Smooth muscle cell of the brain vasculature (primary cell): ENCODE results near the gene KXD1.

ENCODE experiments used
- DNase-seq: peaks from one replicate; pipeline ENCODE4 v3.0.0-alpha.2; 2012; ENCODE audit warnings: low read depth, low spot score

The KXD1 gene

DNA sequence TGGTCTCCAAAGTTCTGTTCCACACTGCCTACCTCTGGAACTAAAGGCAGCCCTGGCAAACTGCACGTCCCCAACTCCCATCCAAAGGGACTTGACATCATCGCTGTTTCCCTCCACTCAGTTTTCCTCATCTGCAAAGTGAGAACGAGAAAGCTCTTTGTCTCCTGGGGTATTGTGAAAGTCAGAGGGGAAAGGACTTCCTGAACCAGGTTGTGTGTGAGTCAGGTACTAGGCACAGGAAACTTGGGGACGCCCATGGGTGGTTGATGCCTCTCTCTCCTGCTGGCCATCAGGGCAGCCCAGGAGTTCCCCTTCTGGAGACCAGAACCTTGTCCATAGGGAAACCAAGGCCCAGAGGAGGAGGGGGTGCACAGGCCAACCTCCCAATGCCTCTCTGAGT, 44.2 kb downstream of the KXD1 start:
- no peak for DNase-seq

DNA sequence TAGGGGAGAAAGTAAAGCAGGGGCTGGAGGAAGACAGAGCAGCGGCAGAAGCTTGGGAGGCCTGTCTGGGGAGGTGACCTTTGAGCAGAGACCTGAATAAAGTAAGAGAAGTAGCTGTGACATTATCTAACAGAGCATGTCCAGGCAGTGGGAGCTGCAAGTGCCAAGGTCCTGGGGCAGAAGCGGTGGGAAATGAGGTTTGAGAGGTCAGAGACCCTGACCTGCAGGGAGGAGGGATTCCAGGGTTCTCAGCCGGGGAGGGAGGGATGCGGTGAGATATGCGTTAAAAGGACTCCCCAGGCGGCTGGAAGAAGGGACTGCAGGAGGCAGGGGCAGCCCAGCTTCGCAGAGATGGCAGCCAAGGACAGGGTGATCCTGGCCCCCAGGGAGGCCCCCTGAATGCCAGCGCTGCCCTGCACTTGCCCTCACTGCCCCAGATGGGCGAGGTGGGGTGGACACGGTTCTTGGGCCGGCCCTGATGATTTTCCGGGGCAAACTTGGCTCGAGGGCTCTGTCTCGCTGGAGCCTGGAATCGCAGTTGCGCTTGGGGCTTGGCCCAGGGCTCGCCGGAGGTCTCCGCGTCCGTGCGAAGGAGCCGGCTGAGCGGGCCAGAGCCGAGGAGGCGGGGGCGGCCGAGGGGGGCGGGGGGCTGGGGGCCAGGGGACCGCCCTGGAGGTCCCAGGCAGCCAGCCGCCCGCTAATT, 45.7 kb downstream of the KXD1 start:
- no peak for DNase-seq

- DNase-seq = no peak
These were observed 46.5 kb downstream of the KXD1 start for GRCh38 chr19:18603958-18604819.

DNA sequence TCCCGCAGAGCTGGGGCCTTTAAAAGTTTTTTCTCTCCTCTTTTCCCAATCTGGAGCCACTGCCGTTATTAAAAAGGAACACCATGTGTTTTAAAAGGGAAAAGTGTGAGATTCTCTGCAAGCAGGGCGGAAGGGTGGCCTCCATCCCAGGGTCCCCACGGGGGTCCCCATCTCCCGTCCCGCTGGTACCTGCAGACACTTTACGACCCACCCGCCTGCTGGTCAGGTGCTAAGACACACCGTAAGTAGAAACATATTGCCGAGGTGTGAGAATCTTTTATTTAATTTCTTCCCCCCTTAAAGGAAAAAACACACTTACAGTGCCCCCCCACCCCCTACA, 47.1 kb downstream of the KXD1 start:
- no peak for DNase-seq

DNA sequence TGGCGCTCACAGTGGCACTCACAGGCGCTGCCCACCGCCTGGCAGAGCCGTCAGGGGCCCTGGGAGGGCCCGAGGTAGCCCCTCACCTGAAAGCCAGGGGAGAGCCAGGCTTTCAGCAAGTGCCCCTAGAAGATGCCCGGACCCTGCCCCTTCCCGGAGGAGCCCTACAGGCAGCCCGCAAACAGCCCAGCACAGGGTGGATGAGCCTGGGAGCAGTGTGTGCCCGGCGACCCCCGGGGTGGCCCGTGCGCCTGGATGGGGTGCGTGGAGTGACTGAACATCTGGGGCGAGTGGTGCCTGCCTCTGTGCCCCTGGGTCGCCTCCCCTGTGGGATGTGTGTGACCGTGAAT, 47.5 kb downstream of the KXD1 start:
- no peak for DNase-seq

DNA sequence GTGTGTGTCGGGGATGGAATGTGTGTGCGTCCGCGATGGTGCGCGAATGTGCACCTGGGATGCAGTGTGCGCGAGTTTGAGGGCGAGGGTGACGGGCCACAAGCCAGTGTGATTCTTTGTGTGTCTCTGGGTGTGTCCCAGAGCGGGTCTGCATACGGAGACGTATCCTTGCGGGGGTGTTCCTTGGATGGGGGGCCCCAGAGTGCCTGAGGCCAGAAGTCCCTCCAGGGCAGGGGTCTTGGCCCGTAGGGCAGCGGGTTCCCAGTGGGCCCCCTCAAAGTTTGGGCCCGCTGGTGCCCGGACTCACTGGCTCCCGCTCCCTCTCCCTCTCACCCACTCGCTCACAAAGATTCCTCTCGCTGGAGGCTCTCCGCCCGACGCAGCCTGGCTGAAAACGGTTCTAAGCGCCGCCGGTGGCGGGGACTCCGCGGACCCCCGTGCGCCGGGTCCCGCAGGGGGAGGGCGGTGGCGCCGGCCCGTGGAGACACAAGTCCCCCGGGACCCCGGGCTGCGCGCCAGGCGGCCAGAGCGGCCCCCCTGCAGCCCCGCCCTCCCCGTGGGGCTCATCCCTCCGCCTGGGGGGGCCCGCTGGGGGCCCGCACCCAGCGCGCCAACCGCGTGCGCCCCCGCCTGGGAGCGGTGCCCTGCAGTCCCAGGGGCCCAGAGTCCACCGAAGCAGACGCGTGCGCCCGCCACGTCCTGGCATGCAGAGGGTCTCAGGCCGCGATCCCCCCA, 48.0 kb downstream of the KXD1 start:
- no peak for DNase-seq

GRCh38 chr19:18606281-18607225, 48.9 kb downstream of the KXD1 start, which contains the start of gene CRLF1:
CRLF1 (minus strand) TSS chr19:18606799; CDS start chr19:18606656, 143 bp downstream.
- DNase-seq = no peak

DNA sequence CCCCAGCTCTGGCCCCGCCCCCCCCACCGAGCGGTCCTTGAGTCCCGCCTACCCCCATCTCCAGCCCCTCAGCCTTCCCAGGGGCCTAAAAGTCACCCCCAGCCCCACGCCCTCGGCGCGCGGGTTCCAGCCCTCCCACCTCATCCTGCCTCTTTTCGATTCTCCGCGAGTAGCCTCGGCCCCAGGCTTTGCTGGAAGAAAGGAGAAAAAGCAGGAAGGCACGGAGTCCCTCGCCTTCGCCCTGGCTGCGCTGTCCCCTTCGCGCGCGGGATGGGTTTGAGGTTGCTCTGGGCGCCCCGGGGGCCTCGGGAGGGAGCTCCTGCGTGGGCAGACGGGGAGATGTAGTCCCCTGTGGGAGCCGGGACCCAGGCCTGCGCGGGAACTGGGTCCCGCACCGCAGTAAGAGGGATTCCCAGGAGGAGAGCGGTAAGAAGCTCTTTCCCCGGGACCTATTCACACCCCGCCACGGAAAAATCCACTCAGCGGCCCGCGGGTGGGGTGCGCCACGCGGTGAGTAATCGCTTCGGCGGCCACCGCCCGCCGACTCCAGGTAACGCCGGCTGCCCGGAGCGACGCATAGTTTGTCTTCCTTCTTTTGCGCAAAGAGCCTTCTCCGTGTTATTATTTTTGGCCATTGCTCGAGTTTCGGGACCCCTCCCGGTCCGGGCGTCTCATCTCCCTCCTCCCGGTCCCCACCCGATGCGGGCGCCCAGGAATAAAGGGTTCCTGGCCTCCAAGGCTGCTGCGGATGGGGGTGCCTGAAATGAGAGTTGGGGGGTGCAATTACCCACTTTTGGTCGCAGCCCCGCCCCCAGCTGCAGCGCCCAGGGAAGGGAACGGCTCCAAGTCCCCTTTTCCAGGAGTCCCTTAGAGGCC, 49.8 kb downstream of the KXD1 start:
- no peak for DNase-seq

DNA sequence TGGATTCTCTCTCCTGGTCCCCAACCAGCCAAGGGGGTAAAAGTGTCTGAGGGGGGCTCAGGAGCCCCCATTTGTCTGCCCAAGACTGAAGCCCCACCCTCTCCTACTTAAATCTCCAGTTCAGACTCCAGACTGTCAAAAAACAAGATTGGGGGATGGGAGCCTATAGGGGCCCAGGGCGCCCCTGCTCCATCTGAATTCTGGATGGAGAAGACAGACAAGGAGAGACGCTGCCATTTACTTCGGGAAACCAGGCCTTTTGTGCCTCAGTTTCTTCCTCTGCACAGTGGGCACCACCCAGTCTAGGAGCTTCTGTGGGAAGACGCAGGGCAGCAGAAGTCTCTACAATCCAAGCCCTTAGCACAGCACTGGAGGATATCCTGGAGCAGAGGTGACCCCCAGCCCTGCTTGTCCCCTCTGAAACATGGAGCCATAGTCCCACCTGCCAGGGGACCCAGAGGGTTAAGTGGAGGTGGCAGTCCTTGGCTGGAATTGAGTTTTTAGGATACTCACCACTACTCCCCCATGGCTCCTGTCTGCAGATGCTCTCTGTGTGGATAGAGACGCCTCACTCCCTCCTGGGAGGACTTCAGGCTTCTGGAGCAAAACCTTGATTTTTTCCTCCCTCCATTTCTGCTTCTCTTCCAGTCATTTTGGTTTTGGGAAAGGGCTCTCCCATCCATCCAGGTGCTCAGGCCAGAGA, 50.6 kb downstream of the KXD1 start:
- DNase-seq = no peak

GRCh38 chr19:18608805-18609716, 51.4 kb downstream of the KXD1 start:
- DNase-seq = no peak

DNA sequence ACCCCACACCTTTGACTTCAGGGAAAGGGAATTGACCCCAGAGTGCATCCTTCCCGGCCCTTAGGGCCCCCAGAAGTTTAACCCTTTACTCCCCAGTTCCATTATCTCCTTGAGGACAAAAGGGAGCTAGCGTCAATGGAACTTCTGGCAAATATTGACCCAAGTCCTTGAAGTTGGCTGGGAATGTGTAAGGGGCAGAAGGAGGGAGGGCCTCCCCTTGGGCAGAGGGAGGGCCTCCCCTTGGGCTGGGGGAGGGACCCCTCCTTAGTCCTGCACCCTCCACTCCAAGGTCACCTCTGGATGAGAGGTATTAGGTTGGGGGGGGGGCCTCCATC, 52.0 kb downstream of the KXD1 start:
- DNase-seq = no peak

DNA sequence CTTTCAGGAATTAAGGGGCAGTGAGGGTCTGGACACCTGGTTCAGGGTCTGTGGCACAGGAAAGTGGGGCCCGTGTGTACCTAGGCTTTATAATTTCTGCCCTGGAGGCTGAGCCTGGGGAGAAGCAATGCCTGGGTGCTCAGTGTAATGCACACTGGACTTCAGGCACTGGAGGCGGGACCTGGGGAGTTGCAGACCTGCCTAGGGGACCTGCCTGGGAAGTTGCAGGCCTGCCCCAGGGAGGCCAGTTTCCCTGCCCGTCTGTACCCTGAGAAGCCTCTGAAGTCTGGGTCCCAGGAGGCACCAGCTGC, 52.5 kb downstream of the KXD1 start:
- no peak for DNase-seq

GRCh38 chr19:18610556-18611326, 53.1 kb downstream of the KXD1 start:
- no peak for DNase-seq

GRCh38 chr19:18611327-18612050, 53.8 kb downstream of the KXD1 start:
- DNase-seq = no peak

DNA sequence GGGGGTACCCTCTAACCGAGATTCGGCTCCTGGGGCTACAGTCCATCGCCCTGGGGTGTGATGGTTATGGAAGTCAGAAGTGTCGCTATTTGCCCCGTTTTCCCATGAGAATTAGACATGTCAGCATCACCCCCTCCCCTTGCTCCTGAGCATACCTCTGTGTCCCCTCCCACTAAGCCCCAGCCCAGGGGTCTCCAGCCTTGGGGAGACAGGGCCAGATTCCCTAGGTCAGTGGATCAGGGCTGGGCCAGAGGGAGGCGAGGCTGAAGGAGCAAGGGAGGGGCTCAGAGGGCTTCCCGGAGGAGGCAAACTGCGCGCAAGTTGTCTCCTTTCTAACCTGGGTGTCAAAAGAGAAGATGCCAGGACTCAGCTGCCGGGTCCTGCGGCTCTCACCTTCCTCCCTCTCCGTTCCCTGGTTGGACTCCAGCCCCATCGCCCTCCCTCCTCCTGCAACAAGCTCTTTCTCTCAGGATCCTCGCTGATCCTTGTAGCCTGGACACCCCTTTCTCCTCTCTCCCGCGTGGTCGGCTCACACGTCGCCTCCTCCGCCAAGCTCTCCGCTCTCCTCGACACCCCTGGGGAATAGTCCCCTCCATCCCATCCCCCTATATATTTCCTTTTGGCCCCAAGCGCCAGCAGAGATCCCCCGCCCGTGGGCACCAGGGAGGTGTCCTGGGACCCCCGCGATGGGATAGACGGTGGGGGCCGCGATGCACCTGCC, 54.5 kb downstream of the KXD1 start:
- no peak for DNase-seq

GRCh38 chr19:18612772-18613588, 55.3 kb downstream of the KXD1 start, which contains the start of gene TMEM59L:
TMEM59L (plus strand) TSS chr19:18612870; CDS start chr19:18612959, 89 bp downstream.
- no peak for DNase-seq
